ENCODE measurements around the gene TAF8. TPM values are rescaled to one million over a fixed set of nuclear protein-coding genes. Genes with fewer than 3 reads are reported as not detected.

The TAF8 gene
- total RNA-seq, 2 donors from 2014 or later: 21.9 to 35.8 TPM

GRCh38 chr6:42084889-42085288, 34.6 kb downstream of the TAF8 start:
- Histone ChIP-seq H3K4me3 (no peak overlapping the region), H3K36me3 (peaks cover 11% of the 10 kb centered on the region), H3K27me3 (no peaks in the 10 kb centered on the region), H3K27ac (peak overlapping the region; percentile 66 to 91), H3K4me1 (peaks cover 0 to 24% of the 10 kb centered on the region in 2 donors), H3K9me3 (no peaks in the 10 kb centered on the region)
- TF ChIP-seq, protein P1, sequence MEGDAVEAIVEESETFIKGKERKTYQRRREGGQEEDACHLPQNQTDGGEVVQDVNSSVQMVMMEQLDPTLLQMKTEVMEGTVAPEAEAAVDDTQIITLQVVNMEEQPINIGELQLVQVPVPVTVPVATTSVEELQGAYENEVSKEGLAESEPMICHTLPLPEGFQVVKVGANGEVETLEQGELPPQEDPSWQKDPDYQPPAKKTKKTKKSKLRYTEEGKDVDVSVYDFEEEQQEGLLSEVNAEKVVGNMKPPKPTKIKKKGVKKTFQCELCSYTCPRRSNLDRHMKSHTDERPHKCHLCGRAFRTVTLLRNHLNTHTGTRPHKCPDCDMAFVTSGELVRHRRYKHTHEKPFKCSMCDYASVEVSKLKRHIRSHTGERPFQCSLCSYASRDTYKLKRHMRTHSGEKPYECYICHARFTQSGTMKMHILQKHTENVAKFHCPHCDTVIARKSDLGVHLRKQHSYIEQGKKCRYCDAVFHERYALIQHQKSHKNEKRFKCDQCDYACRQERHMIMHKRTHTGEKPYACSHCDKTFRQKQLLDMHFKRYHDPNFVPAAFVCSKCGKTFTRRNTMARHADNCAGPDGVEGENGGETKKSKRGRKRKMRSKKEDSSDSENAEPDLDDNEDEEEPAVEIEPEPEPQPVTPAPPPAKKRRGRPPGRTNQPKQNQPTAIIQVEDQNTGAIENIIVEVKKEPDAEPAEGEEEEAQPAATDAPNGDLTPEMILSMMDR (IDR thresholded peaks at IDR 0.05): no peak
- no peak for DNase-seq (ENCODE audit: low spot score)

DNA sequence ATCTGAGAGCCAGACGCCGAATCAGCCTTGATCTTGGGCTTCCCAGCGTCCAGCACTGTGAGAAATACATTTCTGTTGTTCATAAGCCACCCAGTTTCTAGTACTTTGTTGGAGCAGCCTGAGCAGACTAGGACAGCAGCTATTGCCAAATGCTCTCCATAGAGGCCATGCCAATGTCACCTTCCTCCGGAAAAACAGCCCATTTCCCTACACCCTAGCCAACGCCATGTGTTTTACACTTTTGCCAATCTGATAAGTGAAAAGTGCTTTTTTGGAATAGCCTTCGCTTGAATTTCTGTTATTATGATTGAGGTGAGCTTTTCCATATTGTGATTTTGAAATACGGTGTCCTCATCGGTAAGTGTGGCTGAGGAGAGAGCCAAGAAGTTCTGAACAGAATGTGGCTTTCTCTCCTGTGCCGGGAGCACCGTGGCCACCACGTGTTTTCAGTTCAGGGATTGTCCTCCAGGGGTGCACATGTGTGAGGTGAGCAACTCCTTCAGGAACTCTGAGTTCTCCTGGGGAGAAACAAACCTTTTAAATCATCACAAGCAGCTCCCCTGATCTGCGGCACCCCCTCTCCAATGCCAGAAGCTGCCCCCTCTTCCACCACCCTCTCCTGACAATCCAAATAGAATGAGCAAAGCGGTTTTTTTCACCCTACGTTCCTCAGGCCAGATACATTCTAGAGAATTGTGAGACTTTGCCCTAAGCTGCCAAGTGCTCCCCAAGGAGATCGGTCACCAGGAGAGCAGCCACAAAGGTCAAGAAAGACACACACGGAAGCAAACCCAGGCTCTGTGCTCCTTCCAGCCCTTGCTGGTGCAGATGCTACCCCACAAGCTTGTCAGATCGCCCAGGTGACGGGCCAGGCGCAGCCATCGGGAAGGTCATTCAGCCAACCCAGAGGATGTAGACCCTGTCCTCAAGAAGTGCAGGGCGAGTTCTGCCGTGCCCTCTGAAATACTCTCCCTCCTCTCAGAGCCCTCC, 36.0 kb downstream of the TAF8 start:
- peaks cover 11% of the 10 kb centered on the region for H3K36me3 ChIP-seq
- H3K9me3 ChIP-seq: no peaks in the 10 kb centered on the region
- H3K27ac ChIP-seq: peak overlapping the region; percentile 66 to 91
- no peaks in the 10 kb centered on the region for H3K27me3 ChIP-seq
- DNase-seq (ENCODE audit: low spot score): no peak
- no peak overlapping the region for H3K4me3 ChIP-seq
- peaks cover 0 to 24% of the 10 kb centered on the region in 2 donors for H3K4me1 ChIP-seq
- TF ChIP-seq, protein P1 (IDR thresholded peaks at IDR 0.05): peak in 1 of 2 donors; percentile 32

DNA sequence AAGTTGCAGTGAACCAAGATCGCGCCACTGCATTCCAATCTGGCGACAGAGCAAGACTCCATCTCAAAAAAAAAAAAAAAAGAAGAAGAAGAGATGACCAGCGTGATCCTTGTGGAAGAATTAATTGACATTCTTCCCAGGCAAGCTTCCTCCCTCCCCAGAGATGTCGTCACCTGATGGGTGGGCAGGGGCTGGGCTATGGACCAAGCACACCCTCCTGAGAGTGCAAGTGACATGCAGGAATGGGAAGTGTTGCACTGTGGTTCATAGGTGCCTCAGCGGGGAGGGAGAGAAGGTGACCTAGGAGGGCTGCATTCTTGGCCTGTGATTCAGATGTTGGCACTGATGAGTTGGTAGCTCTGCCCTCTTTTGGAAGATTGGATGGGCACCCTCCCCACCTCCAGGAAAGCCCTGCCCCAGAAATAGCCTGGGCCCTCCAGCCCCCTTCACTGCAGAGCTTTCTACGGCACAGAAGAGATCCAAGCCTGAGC, 37.8 kb downstream of the TAF8 start:
- peak; percentile 65 for DNase-seq (ENCODE audit: low spot score)
- H3K4me3 ChIP-seq: no peak overlapping the region
- no peaks in the 10 kb centered on the region for H3K9me3 ChIP-seq
- TF ChIP-seq, protein P1 (IDR thresholded peaks at IDR 0.05): no peak
- H3K27me3 ChIP-seq: no peaks in the 10 kb centered on the region
- peaks cover 0 to 24% of the 10 kb centered on the region in 2 donors for H3K4me1 ChIP-seq
- H3K27ac ChIP-seq: peak overlapping the region; percentile 77 to 91
- H3K36me3 ChIP-seq: no peaks in the 10 kb centered on the region

GRCh38 chr6:42090819-42091717, 40.7 kb downstream of the TAF8 start:
- Histone ChIP-seq H3K36me3 (no peaks in the 10 kb centered on the region), H3K9me3 (no peaks in the 10 kb centered on the region), H3K27me3 (no peaks in the 10 kb centered on the region), H3K4me3 (no peak overlapping the region), H3K27ac (peak overlapping the region in 1 of 2 donors; percentile 29), H3K4me1 (peaks cover 0 to 21% of the 10 kb centered on the region in 2 donors)
- DNase-seq (ENCODE audit: low spot score): no peak
- TF ChIP-seq, protein P1 (IDR thresholded peaks at IDR 0.05): no peak

GRCh38 chr6:42091718-42092023, 41.3 kb downstream of the TAF8 start:
- no peaks in the 10 kb centered on the region for H3K36me3 ChIP-seq
- H3K4me3 ChIP-seq: no peak overlapping the region
- TF ChIP-seq, protein P1 (IDR thresholded peaks at IDR 0.05): no peak
- no peak for DNase-seq (ENCODE audit: low spot score)
- H3K4me1 ChIP-seq: peaks cover 0 to 14% of the 10 kb centered on the region in 2 donors
- H3K27me3 ChIP-seq: no peaks in the 10 kb centered on the region
- no peaks in the 10 kb centered on the region for H3K9me3 ChIP-seq
- H3K27ac ChIP-seq: peak overlapping the region in 1 of 2 donors; percentile 14

Data from right atrium auricular region (tissue), 2 donors.